Mesenchymal stem cell (in vitro differentiated cells and primary cell): ENCODE data around the gene SCD5.

Experiments used
- DNase-seq: peaks from one replicate; pipeline ENCODE4 v3.0.0-alpha.2; 2013
- H2AFZ ChIP-seq: one replicate; pipeline ENCODE4 v1.6.1; 2013; ENCODE audit warnings: low read depth, mild to moderate bottlenecking, control low read depth, inconsistent platforms, low read length, moderate library complexity
- H2AK5ac ChIP-seq: 2 replicates; pipeline ENCODE4 v1.6.1; 2013; ENCODE audit warnings: low read length, moderate library complexity, mild to moderate bottlenecking, inconsistent platforms; ENCODE audit not compliant: severe bottlenecking
- H2BK120ac ChIP-seq: one replicate; pipeline ENCODE4 v1.6.1; 2013; ENCODE audit warnings: low read depth, mild to moderate bottlenecking, inconsistent platforms, low read length, moderate library complexity
- H2BK12ac ChIP-seq, 2 experiments: one replicate each; pipeline ENCODE4 v1.6.1; 2013; ENCODE audit warnings: inconsistent platforms in 2 of 2, low read length in 2 of 2, mild to moderate bottlenecking in 2 of 2, moderate library complexity in 2 of 2, control low read depth in 1 of 2
- H2BK15ac ChIP-seq: one replicate; pipeline ENCODE4 v1.6.1; 2013; ENCODE audit warnings: mild to moderate bottlenecking, low read depth, inconsistent platforms; ENCODE audit not compliant: poor library complexity, severe bottlenecking
- H2BK5ac ChIP-seq: 2 replicates; pipeline ENCODE4 v1.6.1; 2013; ENCODE audit warnings: low read depth, mild to moderate bottlenecking, low read length, control low read depth, inconsistent platforms; ENCODE audit not compliant: poor library complexity, severe bottlenecking
- H3K14ac ChIP-seq, 2 experiments: one replicate each; pipeline ENCODE4 v1.6.1; 2013; ENCODE audit warnings: inconsistent platforms in 2 of 2, low read length in 2 of 2, control low read depth in 1 of 2, mild to moderate bottlenecking in 1 of 2, moderate library complexity in 1 of 2
- H3K18ac ChIP-seq, 2 experiments: one replicate each; pipeline ENCODE4 v1.6.1; 2013; ENCODE audit warnings: inconsistent platforms in 2 of 2, low read length in 2 of 2, control low read depth in 1 of 2, low read depth in 1 of 2, mild to moderate bottlenecking in 1 of 2
- H3K23ac ChIP-seq, 2 experiments: one replicate each; pipeline ENCODE4 v1.6.1; 2013; ENCODE audit warnings: inconsistent platforms in 2 of 2, low read length in 2 of 2, mild to moderate bottlenecking in 2 of 2, moderate library complexity in 2 of 2, control low read depth in 1 of 2
- H3K27ac ChIP-seq: 2 replicates; pipeline ENCODE4 v1.5.1; 2013; ENCODE audit warnings: mild to moderate bottlenecking, moderate library complexity, low read length, control low read depth, inconsistent platforms; ENCODE audit not compliant: poor library complexity, severe bottlenecking
- H3K27me3 ChIP-seq, 2 experiments: 2 replicates each; pipeline versions ENCODE4 v1.6.1 to v1.7.0; 2013; ENCODE audit warnings: low read length in 2 of 2, mild to moderate bottlenecking in 2 of 2, moderate library complexity in 2 of 2, control low read depth in 1 of 2, inconsistent platforms in 1 of 2; ENCODE audit not compliant: control insufficient read depth in 1 of 2, insufficient read depth in 1 of 2
- H3K36me3 ChIP-seq, 2 experiments: 2 replicates each; pipeline versions ENCODE4 v1.6.1 to v1.7.0; 2013; ENCODE audit warnings: low read length in 2 of 2, control low read depth in 1 of 2, inconsistent platforms in 1 of 2, low read depth in 1 of 2, mild to moderate bottlenecking in 1 of 2; ENCODE audit not compliant: insufficient read depth in 2 of 2, control insufficient read depth in 1 of 2
- H3K4ac ChIP-seq, 2 experiments: one replicate each; pipeline ENCODE4 v1.6.1; 2013; ENCODE audit warnings: inconsistent platforms in 2 of 2, low read length in 2 of 2, mild to moderate bottlenecking in 2 of 2, moderate library complexity in 2 of 2, control low read depth in 1 of 2, low read depth in 1 of 2
- H3K4me1 ChIP-seq: 2 replicates; pipeline ENCODE4 v1.6.1; 2013; ENCODE audit warnings: low read depth, low read length, control low read depth; ENCODE audit not compliant: control insufficient read depth, insufficient read depth
- H3K4me2 ChIP-seq: 2 replicates; pipeline ENCODE4 v1.6.1; 2013; ENCODE audit warnings: low read length, mild to moderate bottlenecking, inconsistent platforms; ENCODE audit not compliant: poor library complexity, severe bottlenecking
- H3K4me3 ChIP-seq, 2 experiments: 2 replicates each; pipeline versions ENCODE4 v1.5.1 to v1.7.0; 2013; ENCODE audit warnings: low read length in 2 of 2, mild to moderate bottlenecking in 2 of 2, control low read depth in 1 of 2, low read depth in 1 of 2; ENCODE audit not compliant: insufficient read depth in 1 of 2
- H3K79me1 ChIP-seq: replicated peaks from 2 replicates; pipeline ENCODE4 v1.6.1; 2013; ENCODE audit warnings: mild to moderate bottlenecking, control low read depth, low read length, inconsistent platforms; ENCODE audit not compliant: poor library complexity, severe bottlenecking
- H3K9ac ChIP-seq: 2 replicates; pipeline ENCODE4 v1.7.0; 2013; ENCODE audit warnings: mild to moderate bottlenecking, low read length, moderate library complexity
- H3K9me3 ChIP-seq: 2 replicates; pipeline ENCODE4 v1.7.0; 2013; ENCODE audit warnings: mild to moderate bottlenecking, low read length; ENCODE audit not compliant: control insufficient read depth
- H4K8ac ChIP-seq: one replicate; pipeline ENCODE4 v1.6.1; 2013; ENCODE audit warnings: inconsistent platforms, mild to moderate bottlenecking, low read length, moderate library complexity
- H4K91ac ChIP-seq: one replicate; pipeline ENCODE4 v1.6.1; 2013; ENCODE audit warnings: mild to moderate bottlenecking, low read length, inconsistent platforms
- whole genome bisulfite sequencing: methylation state at CpG from one replicate; pipeline ENCODE4 v1.1.7; 2013; ENCODE audit warnings: mixed read lengths; 5-methylcytosine and 5-hydroxymethylcytosine counted together

SCD5 gene

DNA sequence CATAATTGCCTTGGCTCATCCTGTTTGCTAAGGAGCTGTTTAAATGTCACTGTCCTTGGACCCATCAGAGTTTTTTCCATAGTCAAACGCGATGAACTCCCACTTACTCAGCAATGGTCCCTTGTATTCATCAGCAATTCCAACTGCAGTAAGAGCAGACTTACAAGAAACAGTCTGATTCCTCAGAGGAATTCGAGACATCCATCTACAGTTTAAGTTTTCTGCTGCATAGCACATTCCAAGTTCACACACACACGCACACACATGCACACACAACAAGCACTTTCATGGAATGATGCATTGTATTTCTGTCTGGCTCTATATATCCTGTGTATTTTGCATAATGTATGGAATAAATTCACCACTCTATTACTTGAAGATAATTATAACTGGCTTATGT, 204.1 kb downstream of the SCD5 start:
- H3K27ac ChIP-seq: no peak overlapping the region
- H3K23ac ChIP-seq: no peak overlapping the region
- no peaks in the 10 kb centered on the region for H3K36me3 ChIP-seq
- no peak overlapping the region for H3K14ac ChIP-seq
- no peak overlapping the region for H3K4me3 ChIP-seq
- 90% methylated on average over 3 of the region's 4 CpGs for WGBS
- H3K9me3 ChIP-seq: no peaks in the 10 kb centered on the region
- no peak overlapping the region for H2BK120ac ChIP-seq
- H3K27me3 ChIP-seq: peaks cover 8 to 47% of the 10 kb centered on the region in 2 experiments
- H3K4me2 ChIP-seq: no peak overlapping the region
- no peak overlapping the region for H4K91ac ChIP-seq
- peak; percentile 4 for DNase-seq
- no peak overlapping the region for H3K9ac ChIP-seq
- no peaks in the 10 kb centered on the region for H3K79me1 ChIP-seq
- H2BK5ac ChIP-seq: no peak overlapping the region
- no peak overlapping the region for H4K8ac ChIP-seq
- H2AFZ ChIP-seq: no peak overlapping the region
- no peak overlapping the region for H2BK15ac ChIP-seq
- H3K18ac ChIP-seq: no peak overlapping the region
- H2AK5ac ChIP-seq: no peak overlapping the region
- peaks cover 3% of the 10 kb centered on the region for H3K4me1 ChIP-seq
- H2BK12ac ChIP-seq: no peak overlapping the region
- no peak overlapping the region for H3K4ac ChIP-seq

- Histone ChIP-seq H3K79me1 (no peaks in the 10 kb centered on the region), H3K23ac (no peak overlapping the region), H3K4me3 (no peak overlapping the region), H2BK15ac (no peak overlapping the region), H2AFZ (no peak overlapping the region), H2BK120ac (no peak overlapping the region), H4K8ac (no peak overlapping the region), H3K4me2 (no peak overlapping the region), H2BK12ac (no peak overlapping the region), H2BK5ac (no peak overlapping the region), H4K91ac (no peak overlapping the region), H3K36me3 (no peaks in the 10 kb centered on the region), H3K9me3 (no peaks in the 10 kb centered on the region), H3K4ac (no peak overlapping the region), H3K27ac (no peak overlapping the region), H3K27me3 (peaks cover 8 to 43% of the 10 kb centered on the region in 2 experiments), H3K4me1 (peaks cover 6% of the 10 kb centered on the region), H3K18ac (no peak overlapping the region), H3K14ac (no peak overlapping the region), H3K9ac (no peak overlapping the region), H2AK5ac (no peak overlapping the region)
- DNase-seq: no peak
- 69% methylated on average over 5 of the region's 5 CpGs for WGBS
Measured at GRCh38 chr4:82593411-82593810, 205.2 kb downstream of the SCD5 start.

GRCh38 chr4:82592639-82593038, 206.0 kb downstream of the SCD5 start:
- DNase-seq: no peak
- H3K27ac ChIP-seq: no peak overlapping the region
- H2AFZ ChIP-seq: no peak overlapping the region
- H2BK120ac ChIP-seq: no peak overlapping the region
- H3K4ac ChIP-seq: no peak overlapping the region
- no peak overlapping the region for H4K91ac ChIP-seq
- H3K9ac ChIP-seq: no peak overlapping the region
- H2BK12ac ChIP-seq: no peak overlapping the region
- H3K23ac ChIP-seq: no peak overlapping the region
- H3K9me3 ChIP-seq: no peaks in the 10 kb centered on the region
- no peak overlapping the region for H2BK5ac ChIP-seq
- peaks cover 8 to 37% of the 10 kb centered on the region in 2 experiments for H3K27me3 ChIP-seq
- H2BK15ac ChIP-seq: no peak overlapping the region
- H3K4me3 ChIP-seq: no peak overlapping the region
- no peak overlapping the region for H3K4me2 ChIP-seq
- H3K18ac ChIP-seq: no peak overlapping the region
- H4K8ac ChIP-seq: no peak overlapping the region
- H3K4me1 ChIP-seq: peaks cover 6% of the 10 kb centered on the region
- WGBS: 88% methylated on average over 1 of the region's 3 CpGs
- H3K14ac ChIP-seq: no peak overlapping the region
- no peaks in the 10 kb centered on the region for H3K79me1 ChIP-seq
- no peak overlapping the region for H2AK5ac ChIP-seq
- H3K36me3 ChIP-seq: no peaks in the 10 kb centered on the region

DNA sequence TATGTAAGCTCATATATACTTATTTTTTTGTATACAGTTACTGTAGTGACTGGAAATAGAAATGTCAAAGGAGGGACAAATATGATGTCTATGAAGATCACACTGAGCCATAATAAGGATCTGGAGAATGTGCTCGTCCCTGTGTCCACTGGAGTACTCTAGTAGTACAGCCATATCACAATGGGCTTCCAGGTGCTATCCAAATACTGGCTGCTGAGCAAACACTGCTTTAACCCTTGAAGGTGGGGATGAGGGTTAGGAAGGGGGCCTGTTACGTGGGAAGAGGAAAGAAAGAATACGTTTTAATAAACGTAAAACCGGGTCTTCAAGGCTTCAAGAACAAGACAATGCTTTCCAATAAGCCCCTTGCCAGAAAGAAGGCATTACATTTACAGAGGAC, 207.0 kb downstream of the SCD5 start:
- H2BK15ac ChIP-seq: no peak overlapping the region
- H3K18ac ChIP-seq: no peak overlapping the region
- H2BK5ac ChIP-seq: no peak overlapping the region
- no peak overlapping the region for H4K91ac ChIP-seq
- H3K4me1 ChIP-seq: peaks cover 7% of the 10 kb centered on the region
- H4K8ac ChIP-seq: no peak overlapping the region
- no peak overlapping the region for H2BK120ac ChIP-seq
- H3K79me1 ChIP-seq: no peaks in the 10 kb centered on the region
- H3K4me3 ChIP-seq: no peak overlapping the region
- no peaks in the 10 kb centered on the region for H3K36me3 ChIP-seq
- H3K4me2 ChIP-seq: no peak overlapping the region
- no peak for DNase-seq
- H2AFZ ChIP-seq: no peak overlapping the region
- 95% methylated on average over 5 of the region's 5 CpGs for WGBS
- H3K27ac ChIP-seq: no peak overlapping the region
- H3K14ac ChIP-seq: no peak overlapping the region
- H3K27me3 ChIP-seq: peaks cover 8 to 35% of the 10 kb centered on the region in 2 experiments
- H3K23ac ChIP-seq: no peak overlapping the region
- no peak overlapping the region for H3K4ac ChIP-seq
- peak overlapping the region; percentile 48 for H2AK5ac ChIP-seq
- no peak overlapping the region for H3K9ac ChIP-seq
- no peaks in the 10 kb centered on the region for H3K9me3 ChIP-seq
- no peak overlapping the region for H2BK12ac ChIP-seq
